IMR-90 (cell line): ENCODE measurements around the gene FBXW10B. TPM values are rescaled to one million over a fixed set of nuclear protein-coding genes. Genes with fewer than 3 reads are reported as not detected.
"Not testable (repeated sequence)": the region's sequence is repeated elsewhere in the genome, so short reads cannot be mapped to it uniquely, and the experiment has no call there.

Experiments used
- ATAC-seq: fragments of 200-7000 bp; cut with Tn5 transposase; 2 replicates; pipeline ENCODE4 v1.9.1; 2020; ENCODE audit warnings: low read depth, mild to moderate bottlenecking, moderate library complexity
- Bru-seq: library from RNA; stranded (reverse); fragments of 400-500 nt; gene quantifications from one replicate; lab custom pipeline; 2021; lab: Mats Ljungman, UMichigan
- BruChase-seq, 2 experiments: library from RNA; stranded (reverse); fragments of 400-500 nt; gene quantifications; one replicate each; lab custom pipeline; 2021; lab: Mats Ljungman, UMichigan
- BruUV-seq: library from RNA; stranded (reverse); fragments of 400-500 nt; replicated peaks from 2 replicates; lab custom pipeline; 2021; lab: Mats Ljungman, UMichigan
- CTCF ChIA-PET: fragments of 300-600 bp; formaldehyde crosslinking; extraction: SDS; loops from one replicate; lab custom pipeline; 2021; ENCODE audit warnings: antibody characterized with exemption; lab: Yijun Ruan, JAX
- POLR2A ChIA-PET: fragments of 300-600 bp; sonication (Branson Sonifier 250); formaldehyde crosslinking; loops from one replicate; lab custom pipeline; 2022; ENCODE audit warnings: antibody characterized with exemption; ENCODE audit not compliant: unreplicated experiment; lab: Charles Lee
- DNase-seq: peaks from one replicate; pipeline ENCODE4 v3.0.0; 2013
- H2AFZ ChIP-seq: replicated peaks from 2 replicates; pipeline ENCODE3; 2013; ENCODE audit warnings: low read length, mild to moderate bottlenecking; ENCODE audit not compliant: poor library complexity
- H2AK5ac ChIP-seq: 2 replicates; pipeline ENCODE4 v1.6.1; 2013; ENCODE audit warnings: low read depth, low read length, inconsistent platforms
- H2AK9ac ChIP-seq: replicated peaks from 2 replicates; pipeline ENCODE3; 2013; ENCODE audit warnings: mild to moderate bottlenecking, low read depth, low read length, moderate library complexity; ENCODE audit not compliant: poor library complexity
- H2BK120ac ChIP-seq: 2 replicates; pipeline ENCODE4 v1.6.1; 2013; ENCODE audit warnings: low read depth, low read length, inconsistent platforms
- H2BK15ac ChIP-seq: 3 replicates; pipeline ENCODE4 v1.6.1; 2013; ENCODE audit warnings: low read depth, low read length, inconsistent platforms
- H2BK20ac ChIP-seq: 2 replicates; pipeline ENCODE4 v1.6.1; 2013; ENCODE audit warnings: low read depth, mild to moderate bottlenecking, inconsistent platforms, low read length, moderate library complexity
- H2BK5ac ChIP-seq: 2 replicates; pipeline ENCODE4 v1.6.1; 2013; ENCODE audit warnings: mild to moderate bottlenecking, low read depth, low read length, inconsistent platforms; ENCODE audit not compliant: poor library complexity, severe bottlenecking
- H3K14ac ChIP-seq: replicated peaks from 2 replicates; pipeline ENCODE4 v1.6.1; 2013; ENCODE audit warnings: low read depth, low read length, inconsistent platforms
- H3K18ac ChIP-seq: 2 replicates; pipeline ENCODE4 v1.6.1; 2013; ENCODE audit warnings: low read depth, low read length, control low read depth
- H3K23ac ChIP-seq: 2 replicates; pipeline ENCODE4 v1.6.1; 2013; ENCODE audit warnings: low read depth, low read length, inconsistent platforms
- H3K27ac ChIP-seq: 2 replicates; pipeline ENCODE4 v1.5.1; 2013; ENCODE audit warnings: mild to moderate bottlenecking, control low read depth, low read length; ENCODE audit not compliant: insufficient read depth
- H3K27me3 ChIP-seq: 2 replicates; pipeline ENCODE4 v1.6.1; 2013; ENCODE audit warnings: low read length; ENCODE audit not compliant: control insufficient read depth, insufficient read depth
- H3K36me3 ChIP-seq: 2 replicates; pipeline ENCODE4 v1.6.1; 2013; ENCODE audit warnings: low read length, mixed read lengths; ENCODE audit not compliant: control insufficient read depth, insufficient read depth
- H3K4ac ChIP-seq: 2 replicates; pipeline ENCODE4 v1.6.1; 2013; ENCODE audit warnings: low read depth, low read length, inconsistent platforms
- H3K4me1 ChIP-seq: 2 replicates; pipeline ENCODE4 v1.6.1; 2013; ENCODE audit warnings: low read length, mixed read lengths; ENCODE audit not compliant: control insufficient read depth, insufficient read depth
- H3K4me2 ChIP-seq: 2 replicates; pipeline ENCODE4 v1.6.1; 2013; ENCODE audit warnings: low read depth, mild to moderate bottlenecking, control low read depth, low read length, moderate library complexity
- H3K4me3 ChIP-seq: 2 replicates; pipeline ENCODE4 v1.5.1; 2013; ENCODE audit warnings: low read depth, mild to moderate bottlenecking, control low read depth, low read length, moderate library complexity; ENCODE audit not compliant: insufficient read depth
- H3K56ac ChIP-seq: 2 replicates; pipeline ENCODE4 v1.6.1; 2013; ENCODE audit warnings: low read length, inconsistent platforms; ENCODE audit not compliant: insufficient read depth; ENCODE audit errors: extremely low read depth
- H3K79me1 ChIP-seq, 2 experiments: 2 replicates each; pipeline ENCODE4 v1.6.1; 2013; ENCODE audit warnings: low read length in 2 of 2, inconsistent platforms in 1 of 2, low read depth in 1 of 2
- H3K9ac ChIP-seq: 2 replicates; pipeline ENCODE4 v1.6.1; 2013; ENCODE audit warnings: low read depth, low read length, control low read depth
- H3K9me1 ChIP-seq: 2 replicates; pipeline ENCODE4 v1.6.1; 2013; ENCODE audit warnings: low read length, inconsistent platforms; ENCODE audit not compliant: insufficient read depth
- H3K9me3 ChIP-seq: 2 replicates; pipeline ENCODE4 v1.6.1; 2013; ENCODE audit warnings: low read length; ENCODE audit not compliant: control insufficient read depth, insufficient read depth
- H4K20me1 ChIP-seq: 2 replicates; pipeline ENCODE4 v1.6.1; 2013; ENCODE audit warnings: low read length, inconsistent platforms; ENCODE audit not compliant: insufficient read depth
- H4K5ac ChIP-seq: 2 replicates; pipeline ENCODE4 v1.6.1; 2013; ENCODE audit warnings: mild to moderate bottlenecking, low read depth, low read length, control low read depth
- H4K8ac ChIP-seq, 2 experiments: 2 replicates each; pipeline ENCODE4 v1.6.1; 2013; ENCODE audit warnings: low read depth in 2 of 2, low read length in 2 of 2, control low read depth in 1 of 2, inconsistent platforms in 1 of 2
- H4K91ac ChIP-seq: 2 replicates; pipeline ENCODE4 v1.6.1; 2013; ENCODE audit warnings: low read depth, low read length, inconsistent platforms; ENCODE audit not compliant: insufficient read depth
- WGBS, 2 experiments: methylation state at CpG; one replicate each; pipeline versions ENCODE4 v1.1.5 to v1.1.7; 2013; ENCODE audit warnings: missing lambda C conversion rate in 2 of 2; ENCODE audit not compliant: insufficient read length in 1 of 2; ENCODE audit errors: extremely low coverage in 2 of 2; 5-methylcytosine and 5-hydroxymethylcytosine counted together
- dilution Hi-C: fragments of 300-500 bp; cut with HindIII; formaldehyde crosslinking; loops from one replicate; pipeline ENCODE4 v1.14.3; 2018; ENCODE audit warnings: low sequenced_read_pairs; ENCODE audit not compliant: unreplicated experiment
- in situ Hi-C: fragments of 300-500 bp; cut with MboI; formaldehyde crosslinking; loops from 3 replicates; pipeline ENCODE4 v1.14.3; 2019; ENCODE audit warnings: low sequenced_read_pairs, inconsistent platforms, mixed read lengths
- intact Hi-C: fragments of 100-400 bp; cut with micrococcal nuclease; formaldehyde crosslinking; loops from 2 replicates; pipeline ENCODE4 v1.10.0; 2022
- long read RNA-seq: library from polyadenylated mRNA; unstranded; transcript quantifications from one replicate; pipeline ENCODE4 v2.0.0, GENCODE V29; 2021; ENCODE audit not compliant: unreplicated experiment
- polyA plus RNA-seq, 3 experiments: library from polyadenylated mRNA; depleted of rRNA; stranded (reverse); fragments of >200 nt; gene quantifications; 2 replicates each; pipeline ENCODE4 v1.2.3, GENCODE V29; 2012; ENCODE audit warnings: low replicate concordance in 1 of 3
- total RNA-seq: library from RNA; depleted of rRNA; stranded (reverse); fragments of >200 nt; gene quantifications from 2 replicates; pipeline ENCODE4 v1.2.3, GENCODE V29; 2012; rRNA removed

Gene FBXW10B, protein sequence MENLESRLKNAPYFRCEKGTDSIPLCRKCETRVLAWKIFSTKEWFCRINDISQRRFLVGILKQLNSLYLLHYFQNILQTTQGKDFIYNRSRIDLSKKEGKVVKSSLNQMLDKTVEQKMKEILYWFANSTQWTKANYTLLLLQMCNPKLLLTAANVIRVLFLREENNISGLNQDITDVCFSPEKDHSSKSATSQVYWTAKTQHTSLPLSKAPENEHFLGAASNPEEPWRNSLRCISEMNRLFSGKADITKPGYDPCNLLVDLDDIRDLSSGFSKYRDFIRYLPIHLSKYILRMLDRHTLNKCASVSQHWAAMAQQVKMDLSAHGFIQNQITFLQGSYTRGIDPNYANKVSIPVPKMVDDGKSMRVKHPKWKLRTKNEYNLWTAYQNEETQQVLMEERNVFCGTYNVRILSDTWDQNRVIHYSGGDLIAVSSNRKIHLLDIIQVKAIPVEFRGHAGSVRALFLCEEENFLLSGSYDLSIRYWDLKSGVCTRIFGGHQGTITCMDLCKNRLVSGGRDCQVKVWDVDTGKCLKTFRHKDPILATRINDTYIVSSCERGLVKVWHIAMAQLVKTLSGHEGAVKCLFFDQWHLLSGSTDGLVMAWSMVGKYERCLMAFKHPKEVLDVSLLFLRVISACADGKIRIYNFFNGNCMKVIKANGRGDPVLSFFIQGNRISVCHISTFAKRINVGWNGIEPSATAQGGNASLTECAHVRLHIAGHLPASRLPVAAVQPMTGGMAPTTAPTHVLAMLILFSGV
- under 0.01 and 0.28 TPM in 2 replicates for total RNA-seq
- 0.23 and 0.43 TPM in 2 replicates for polyA plus RNA-seq (2012; rRNA removed)
- 0.05 TPM in 1 of 2 replicates, not detected in the other for polyA plus RNA-seq (2012; cell fraction: cytosol; rRNA removed)
- polyA plus RNA-seq (2012; cell fraction: nucleus; rRNA removed; ENCODE audit: low replicate concordance), result 2.8 and 3.2 TPM in 2 replicates
- percentile 29 among the genes with signal in this experiment for Bru-seq, nascent RNA
- BruChase-seq, experiment 1, labeled RNA remaining after a 6-hour chase, result percentile 27 among the genes with signal in this experiment
- percentile 26 among the genes with signal in this experiment for BruChase-seq, experiment 2, labeled RNA remaining after a 2-hour chase
- long read RNA-seq, partial matches to known transcripts, result 0 of 1 reads
- long read RNA-seq, other reads (novel, unspliced or antisense), result 1 of 1 reads

GRCh38 chr17:15619331-15620058 lies at the start of gene FBXW10B:
FBXW10B (minus strand) TSS chr17:15619704; CDS start chr17:15619512, 192 bp downstream.
- H3K36me3 ChIP-seq, H4K91ac ChIP-seq, H2BK20ac ChIP-seq, H2AFZ ChIP-seq, DNase-seq, H2AK9ac ChIP-seq, H3K18ac ChIP-seq, H3K4me1 ChIP-seq, H3K4me2 ChIP-seq, H3K9me1 ChIP-seq, H2AK5ac ChIP-seq, H2BK5ac ChIP-seq, H3K4me3 ChIP-seq, H3K9me3 ChIP-seq, H3K23ac ChIP-seq, CTCF ChIA-PET, dilution Hi-C loops, H4K8ac ChIP-seq, H3K79me1 ChIP-seq, intact Hi-C loops, POLR2A ChIA-PET, H3K56ac ChIP-seq, H3K4ac ChIP-seq, H2BK120ac ChIP-seq, H4K20me1 ChIP-seq, BruUV-seq, H3K9ac ChIP-seq, H3K27me3 ChIP-seq, H3K14ac ChIP-seq, H2BK15ac ChIP-seq, in situ Hi-C loops: not testable (repeated sequence)
- peak within 1 kb of the TSS; percentile 48; the same call in 1 of the 2 replicates for H4K5ac ChIP-seq
- H3K27ac ChIP-seq, result peak within 1 kb of the TSS; percentile 64; the same call in 1 of the 2 replicates
- peak; percentile 89 for ATAC-seq
- WGBS, 2 experiments, result no CpG with 5 or more reads among the region's 12 CpGs
